ENCODE results near the gene CLEC19A.

CLEC19A gene

GRCh38 chr16:19344224-19344801 is 58.8 kb downstream of the CLEC19A start:
- H3K4me3 ChIP-seq (ENCODE audit: low read length) = no peak overlapping the region
- peak; percentile 43 for DNase-seq (ENCODE audit: low read depth)
- TF ChIP-seq CTCF (conservative IDR thresholded peaks at IDR 0.05; ENCODE audit: low read depth, low read length) = no peak

- no peak overlapping the region for H3K4me3 ChIP-seq (ENCODE audit: low read length)
- DNase-seq (ENCODE audit: low read depth) = no peak
- TF ChIP-seq CTCF (conservative IDR thresholded peaks at IDR 0.05; ENCODE audit: low read depth, low read length) = no peak
Observed at GRCh38 chr16:19344980-19345379, 59.4 kb downstream of the CLEC19A start.

GRCh38 chr16:19346335-19346922 is 60.9 kb downstream of the CLEC19A start:
- no peak for TF ChIP-seq CTCF (conservative IDR thresholded peaks at IDR 0.05; ENCODE audit: low read depth, low read length)
- no peak for DNase-seq (ENCODE audit: low read depth)
- no peak overlapping the region for H3K4me3 ChIP-seq (ENCODE audit: low read length)

GRCh38 chr16:19348125-19348524 is 62.6 kb downstream of the CLEC19A start:
- DNase-seq (ENCODE audit: low read depth) = no peak
- no peak for TF ChIP-seq CTCF (conservative IDR thresholded peaks at IDR 0.05; ENCODE audit: low read depth, low read length)
- no peak overlapping the region for H3K4me3 ChIP-seq (ENCODE audit: low read length)

GRCh38 chr16:19348578-19349315 is 63.2 kb downstream of the CLEC19A start:
- no peak for TF ChIP-seq CTCF (conservative IDR thresholded peaks at IDR 0.05; ENCODE audit: low read depth, low read length)
- peak overlapping the region; percentile 7 for H3K4me3 ChIP-seq (ENCODE audit: low read length)
- peak; percentile 89 for DNase-seq (ENCODE audit: low read depth)

GRCh38 chr16:19354371-19354770 is 68.8 kb downstream of the CLEC19A start:
- no peak for TF ChIP-seq CTCF (conservative IDR thresholded peaks at IDR 0.05; ENCODE audit: low read depth, low read length)
- no peak overlapping the region for H3K4me3 ChIP-seq (ENCODE audit: low read length)
- peak; percentile 64 for DNase-seq (ENCODE audit: low read depth)
